Esophagus muscularis mucosa (tissue), 4 donors: Measurements from ENCODE around the gene RAB1A. TPM values are rescaled to one million over a fixed set of nuclear protein-coding genes. Genes with fewer than 3 reads are reported as not detected.

Experiments used
- DNase-seq: peaks from one replicate; pipeline ENCODE4 v3.0.0-alpha.2; 2017; ENCODE audit errors: extremely low spot score
- H3K27ac ChIP-seq, 4 donors: fragments of 200-600 bp; sonication (generic); replicated peaks in 1 of 4; 1 replicate in 3 of 4; 2 replicates in 1 of 4; pipeline ENCODE4 v1.5.1; 2016 to 2019; ENCODE audit warnings: mild to moderate bottlenecking in 1 of 4
- H3K27me3 ChIP-seq, 4 donors: fragments of 200-600 bp; sonication (generic); one replicate each; pipeline versions ENCODE4 v1.5.1 to v1.6.0; 2016 to 2019
- H3K36me3 ChIP-seq, 4 donors: fragments of 200-600 bp; sonication (generic); one replicate each; pipeline ENCODE4 v1.5.1; 2016 to 2019
- H3K4me1 ChIP-seq, 4 donors: fragments of 200-600 bp; sonication (generic); one replicate each; pipeline ENCODE4 v1.5.1; 2016 to 2019
- H3K4me3 ChIP-seq, 4 donors: fragments of 200-600 bp; sonication (generic); 1 replicate in 2 of 4; 2 replicates in 2 of 4; pipeline ENCODE4 v1.5.1; 2016 to 2019; ENCODE audit warnings: mild to moderate bottlenecking in 4 of 4, moderate library complexity in 1 of 4
- H3K9me3 ChIP-seq, 4 donors: fragments of 200-600 bp; sonication (generic); 1 replicate in 3 of 4; 2 replicates in 1 of 4; pipeline ENCODE4 v1.5.1; 2016 to 2019
- EP300 ChIP-seq: sonication (generic); formaldehyde crosslinking; IDR thresholded peaks from one replicate; pipeline ENCODE4 v1.6.1; 2017; ENCODE audit warnings: antibody characterized with exemption
- POLR2A ChIP-seq: fragments of 450-650 bp; IDR thresholded peaks from one replicate; pipeline ENCODE4 v1.6.1; 2017; ENCODE audit warnings: antibody characterized with exemption, moderate library complexity, mild to moderate bottlenecking, low read depth
- POLR2AphosphoS5 ChIP-seq, 2 donors: sonication (generic); formaldehyde crosslinking; IDR thresholded peaks; one replicate each; pipeline ENCODE4 v1.6.1; 2017; ENCODE audit warnings: antibody characterized with exemption in 2 of 2
- WGBS: methylation state at CpG from one replicate; pipeline ENCODE4 v1.1.5; 2018; 5-methylcytosine and 5-hydroxymethylcytosine counted together
- intact Hi-C: fragments of 100-400 bp; cut with DNase I; formaldehyde crosslinking; loops from one replicate; pipeline ENCODE4 v1.15.1; 2023
- total RNA-seq, 4 donors: library from RNA; depleted of rRNA; stranded (reverse); fragments of >200 nt; gene quantifications; one replicate each; pipeline versions ENCODE4 v1.1.0 to v1.2.1, GENCODE V29; 2016
- TF ChIP-seq, protein P1 (sequence below), 3 experiments: fragments of 200-600 bp in 2 of 3; fragments of 450-650 bp in 1 of 3; sonication (generic) in 2 of 3; IDR thresholded peaks; one replicate each; pipeline ENCODE4 v1.5.1; 2017 to 2019; ENCODE audit warnings: antibody characterized with exemption in 3 of 3, mild to moderate bottlenecking in 2 of 3, moderate library complexity in 1 of 3

The RAB1A gene
- total RNA-seq, 4 donors from 2014 or later, result 72.1 to 91.4 (median 86.0) TPM

DNA sequence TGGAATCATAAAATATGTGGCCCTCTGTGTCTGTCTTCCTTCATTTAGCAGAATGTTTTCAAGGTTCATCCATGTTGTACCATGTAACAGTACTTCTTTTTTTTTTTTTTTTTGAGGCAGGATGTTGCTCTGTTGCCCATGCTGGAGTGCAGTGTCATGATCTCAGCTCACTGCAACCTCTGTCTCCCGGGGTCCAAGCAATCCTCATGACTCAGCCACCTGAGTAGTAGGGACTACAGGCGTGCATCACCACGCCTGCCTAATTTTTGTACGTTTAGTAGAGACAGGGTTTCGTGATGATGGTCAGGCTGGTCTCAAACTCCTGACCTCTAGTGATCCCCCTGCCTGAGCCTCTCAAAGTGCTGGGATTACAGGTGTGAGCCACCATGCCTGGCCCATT is 31.2 kb downstream of the RAB1A start:
- no peak for TF ChIP-seq POLR2AphosphoS5 (IDR thresholded peaks at IDR 0.05)
- no peak for TF ChIP-seq EP300
- no peak for TF ChIP-seq POLR2A
- TF ChIP-seq, protein P1, sequence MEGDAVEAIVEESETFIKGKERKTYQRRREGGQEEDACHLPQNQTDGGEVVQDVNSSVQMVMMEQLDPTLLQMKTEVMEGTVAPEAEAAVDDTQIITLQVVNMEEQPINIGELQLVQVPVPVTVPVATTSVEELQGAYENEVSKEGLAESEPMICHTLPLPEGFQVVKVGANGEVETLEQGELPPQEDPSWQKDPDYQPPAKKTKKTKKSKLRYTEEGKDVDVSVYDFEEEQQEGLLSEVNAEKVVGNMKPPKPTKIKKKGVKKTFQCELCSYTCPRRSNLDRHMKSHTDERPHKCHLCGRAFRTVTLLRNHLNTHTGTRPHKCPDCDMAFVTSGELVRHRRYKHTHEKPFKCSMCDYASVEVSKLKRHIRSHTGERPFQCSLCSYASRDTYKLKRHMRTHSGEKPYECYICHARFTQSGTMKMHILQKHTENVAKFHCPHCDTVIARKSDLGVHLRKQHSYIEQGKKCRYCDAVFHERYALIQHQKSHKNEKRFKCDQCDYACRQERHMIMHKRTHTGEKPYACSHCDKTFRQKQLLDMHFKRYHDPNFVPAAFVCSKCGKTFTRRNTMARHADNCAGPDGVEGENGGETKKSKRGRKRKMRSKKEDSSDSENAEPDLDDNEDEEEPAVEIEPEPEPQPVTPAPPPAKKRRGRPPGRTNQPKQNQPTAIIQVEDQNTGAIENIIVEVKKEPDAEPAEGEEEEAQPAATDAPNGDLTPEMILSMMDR (IDR thresholded peaks at IDR 0.05), result no peak
- 88% methylated on average over 5 of the region's 5 CpGs for WGBS
- DNase-seq, result no peak
- intact Hi-C loops, result no loop called here
- no peak overlapping the region for H3K27ac ChIP-seq
- H3K9me3 ChIP-seq, result no peaks in the 10 kb centered on the region
- no peak overlapping the region for H3K4me3 ChIP-seq
- H3K36me3 ChIP-seq, result peaks cover 31 to 82% (median 56%) of the 10 kb centered on the region in 4 donors
- H3K27me3 ChIP-seq, result no peaks in the 10 kb centered on the region
- peaks cover 0 to 13% (median 6%) of the 10 kb centered on the region in 4 donors for H3K4me1 ChIP-seq

DNA sequence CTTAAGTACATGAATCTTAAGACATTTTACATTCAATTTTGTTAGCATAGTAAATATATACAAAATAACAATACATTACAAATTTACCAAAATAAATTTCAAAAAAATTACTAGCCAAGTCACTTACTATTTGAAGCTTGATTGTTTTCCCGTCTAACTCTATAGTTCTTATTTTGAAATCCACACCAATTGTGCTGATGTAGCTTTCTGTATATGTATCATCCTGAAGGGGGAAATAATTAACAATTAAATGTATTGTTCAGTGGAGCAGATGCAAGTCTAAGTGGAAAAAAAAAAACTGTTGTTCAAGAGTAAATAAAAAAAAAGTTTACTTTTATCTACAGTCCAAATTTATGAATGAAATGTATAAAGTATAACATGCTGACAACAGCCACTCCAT is 32.1 kb downstream of the RAB1A start:
- WGBS, result 63% methylated on average over 1 of the region's 1 CpG
- Histone ChIP-seq H3K4me1 (peaks cover 0 to 9% (median 6%) of the 10 kb centered on the region in 4 donors), H3K4me3 (no peak overlapping the region), H3K9me3 (no peaks in the 10 kb centered on the region), H3K27me3 (no peaks in the 10 kb centered on the region), H3K27ac (no peak overlapping the region), H3K36me3 (peaks cover 27 to 82% (median 58%) of the 10 kb centered on the region in 4 donors)
- intact Hi-C loops, result no loop called here
- TF ChIP-seq POLR2AphosphoS5 (IDR thresholded peaks at IDR 0.05), result no peak
- DNase-seq, result no peak

GRCh38 chr2:65096948-65097347 is 33.0 kb downstream of the RAB1A start:
- DNase-seq, result no peak
- Histone ChIP-seq H3K9me3 (no peaks in the 10 kb centered on the region), H3K27ac (no peak overlapping the region), H3K4me1 (peaks cover 0 to 9% (median 6%) of the 10 kb centered on the region in 4 donors), H3K4me3 (no peak overlapping the region), H3K27me3 (no peaks in the 10 kb centered on the region), H3K36me3 (peaks cover 24 to 86% (median 63%) of the 10 kb centered on the region in 4 donors)
- intact Hi-C loops, result no loop called here
- 100% methylated on average over 1 of the region's 1 CpG for WGBS
- no peak for TF ChIP-seq EP300
- no peak for TF ChIP-seq POLR2AphosphoS5 (IDR thresholded peaks at IDR 0.05)
- TF ChIP-seq POLR2A, result no peak
- TF ChIP-seq, protein P1 (IDR thresholded peaks at IDR 0.05), result no peak

DNA sequence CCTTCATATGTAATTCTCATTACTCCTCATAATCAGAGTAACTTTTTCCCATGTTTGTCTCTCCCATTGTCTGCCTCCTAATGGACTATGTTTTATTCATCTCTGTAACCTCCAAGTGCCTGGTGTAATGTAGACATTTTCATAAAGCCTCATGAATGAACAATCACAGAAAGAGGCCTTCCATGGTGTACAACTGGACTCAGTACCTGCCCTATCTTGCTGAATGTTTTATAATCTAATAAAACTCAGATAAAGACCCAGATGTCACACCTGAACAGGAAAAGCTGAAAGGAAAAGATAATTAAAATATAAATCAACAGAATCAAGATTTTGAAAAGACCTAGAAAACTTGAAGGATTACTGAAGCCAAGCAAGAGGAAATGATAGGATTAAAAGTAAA is 36.7 kb downstream of the RAB1A start:
- DNase-seq, result no peak
- Histone ChIP-seq H3K27ac (no peak overlapping the region), H3K4me1 (peaks cover 0 to 22% (median 9%) of the 10 kb centered on the region in 4 donors), H3K36me3 (peaks cover 15 to 95% (median 68%) of the 10 kb centered on the region in 4 donors), H3K9me3 (no peaks in the 10 kb centered on the region), H3K4me3 (no peak overlapping the region), H3K27me3 (no peaks in the 10 kb centered on the region)
- no peak for TF ChIP-seq EP300
- TF ChIP-seq, protein P1 (IDR thresholded peaks at IDR 0.05), result no peak
- TF ChIP-seq POLR2AphosphoS5 (IDR thresholded peaks at IDR 0.05), result no peak
- TF ChIP-seq POLR2A, result no peak
- intact Hi-C loops, result no loop called here

DNA sequence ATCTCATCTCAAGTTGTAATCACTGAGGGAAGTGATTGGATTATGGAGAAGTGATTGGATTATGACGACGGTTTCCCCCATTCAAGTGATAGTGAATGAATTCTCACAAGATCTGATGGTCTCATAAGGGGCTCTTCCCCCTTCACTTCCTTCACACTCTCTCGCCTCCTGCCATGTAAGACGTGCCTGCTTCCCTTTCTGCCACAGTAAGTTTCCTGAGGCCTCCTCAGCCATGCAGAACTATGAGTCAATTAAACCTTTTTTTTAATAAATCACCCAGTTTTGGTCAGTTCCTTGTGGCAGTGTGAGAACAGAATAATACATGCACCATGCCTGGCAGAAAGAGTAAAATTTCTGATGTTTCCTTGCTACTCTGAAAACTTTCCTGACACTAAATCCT is 37.1 kb downstream of the RAB1A start:
- H3K27ac ChIP-seq, result no peak overlapping the region
- 89% methylated on average over 4 of the region's 4 CpGs for WGBS
- TF ChIP-seq POLR2A, result no peak
- TF ChIP-seq POLR2AphosphoS5 (IDR thresholded peaks at IDR 0.05), result no peak
- TF ChIP-seq, protein P1 (IDR thresholded peaks at IDR 0.05), result no peak
- TF ChIP-seq EP300, result no peak
- H3K27me3 ChIP-seq, result no peaks in the 10 kb centered on the region
- intact Hi-C loops, result no loop called here
- peaks cover 15 to 95% (median 71%) of the 10 kb centered on the region in 4 donors for H3K36me3 ChIP-seq
- no peak overlapping the region for H3K4me3 ChIP-seq
- peaks cover 0 to 24% (median 10%) of the 10 kb centered on the region in 4 donors for H3K4me1 ChIP-seq
- DNase-seq, result no peak
- no peaks in the 10 kb centered on the region for H3K9me3 ChIP-seq
